Right lobe of liver (tissue), 6 donors: ENCODE results near the gene ZSCAN1. TPM values are rescaled to one million over a fixed set of nuclear protein-coding genes. Genes with fewer than 3 reads are reported as not detected.

Experiments used
- ATAC-seq, 4 donors: fragments of 200-7000 bp; cut with Tn5 transposase; one replicate each; pipeline ENCODE4 v1.9.1; 2020; ENCODE audit warnings: mild to moderate bottlenecking in 4 of 4, moderate library complexity in 4 of 4
- DNase-seq, 3 donors: peaks; one replicate each; pipeline ENCODE4 v3.0.0-alpha.2; 2020
- H3K27ac ChIP-seq, 3 donors: fragments of 200-600 bp; one replicate each; pipeline ENCODE4 v1.8.0; 2022
- H3K27me3 ChIP-seq, 2 donors: fragments of 200-600 bp; one replicate each; pipeline ENCODE4 v1.8.0; 2022
- H3K36me3 ChIP-seq, 4 donors: fragments of 200-600 bp; sonication (generic) in 1 of 4; one replicate each; pipeline versions ENCODE4 v1.5.1 to v1.8.0; 2017 to 2022; ENCODE audit warnings: control low read depth in 1 of 4
- H3K4me1 ChIP-seq, 4 donors: fragments of 200-600 bp; sonication (generic) in 1 of 4; one replicate each; pipeline versions ENCODE4 v1.5.1 to v1.8.0; 2017 to 2022; ENCODE audit warnings: control low read depth in 1 of 4
- H3K4me3 ChIP-seq, 3 donors: fragments of 200-600 bp; one replicate each; pipeline ENCODE4 v1.8.0; 2022
- H3K9me3 ChIP-seq, 4 donors: fragments of 200-600 bp; sonication (generic) in 1 of 4; one replicate each; pipeline versions ENCODE4 v1.5.1 to v1.8.0; 2017 to 2022; ENCODE audit warnings: control low read depth in 1 of 4
- CTCF ChIP-seq, 4 donors: fragments of 200-600 bp in 3 of 4; fragments of 450-650 bp in 1 of 4; IDR thresholded peaks; one replicate each; pipeline versions ENCODE4 v1.5.1 to v1.8.0; 2016 to 2022; ENCODE audit warnings: antibody characterized with exemption in 4 of 4, mild to moderate bottlenecking in 2 of 4
- POLR2A ChIP-seq: fragments of 450-650 bp; IDR thresholded peaks from one replicate; pipeline ENCODE4 v1.6.1; 2017; ENCODE audit warnings: antibody characterized with exemption, mild to moderate bottlenecking
- WGBS: methylation state at CpG from one replicate; pipeline ENCODE4 v1.1.6; 2018; ENCODE audit warnings: low coverage, low lambda C conversion rate; ENCODE audit not compliant: insufficient coverage; ENCODE audit errors: missing lambda C conversion rate; 5-methylcytosine and 5-hydroxymethylcytosine counted together
- intact Hi-C, 2 donors: fragments of 100-400 bp; cut with DNase I; formaldehyde crosslinking; loops; one replicate each; pipeline versions ENCODE4 v1.11.2 to v1.14.1; 2022
- total RNA-seq, 6 experiments: library from RNA; depleted of rRNA in 2 of 6; stranded (reverse); fragments of >200 nt in 2 of 6; fragmentation: NEBNext Ultra II Directional in 3 of 6; extraction: Animal tissue kit (Norgen Biotek cat#: 25700) in 3 of 6; gene quantifications; one replicate each; pipeline versions ENCODE4 v1.1.0 to v1.2.4, GENCODE V29; 2016 to 2023
- donor health status: DM: no; HTN: yes; CAD: no.
- donor health status: DM: no; HTN: no; CAD: no.
- donor health status: DM: no; HTN: no; CAD: no.
- donor health status: DM: no; HTN: yes; CAD: no.
- donor health status: DM: no; HTN: yes; CAD: no.

The ZSCAN1 gene
- total RNA-seq, 6 experiments from 2014 or later, result not detected

GRCh38 chr19:58097349-58097748 lies 63.5 kb downstream of the ZSCAN1 start:
- TF ChIP-seq POLR2A, result no peak
- TF ChIP-seq CTCF (IDR thresholded peaks at IDR 0.05), result no peak
- 50% methylated on average over 6 of the region's 8 CpGs for WGBS
- peaks cover 0 to 3% (median 0%) of the 10 kb centered on the region in 4 donors for H3K9me3 ChIP-seq
- H3K4me1 ChIP-seq, result no peaks in the 10 kb centered on the region
- intact Hi-C loops, result no loop called here
- H3K27ac ChIP-seq, result no peak overlapping the region
- no peaks in the 10 kb centered on the region for H3K27me3 ChIP-seq
- H3K4me3 ChIP-seq, result peak overlapping the region; percentile 80 to 96 (median 92)
- DNase-seq, result no peak
- H3K36me3 ChIP-seq, result no peaks in the 10 kb centered on the region
- no peak for ATAC-seq

DNA sequence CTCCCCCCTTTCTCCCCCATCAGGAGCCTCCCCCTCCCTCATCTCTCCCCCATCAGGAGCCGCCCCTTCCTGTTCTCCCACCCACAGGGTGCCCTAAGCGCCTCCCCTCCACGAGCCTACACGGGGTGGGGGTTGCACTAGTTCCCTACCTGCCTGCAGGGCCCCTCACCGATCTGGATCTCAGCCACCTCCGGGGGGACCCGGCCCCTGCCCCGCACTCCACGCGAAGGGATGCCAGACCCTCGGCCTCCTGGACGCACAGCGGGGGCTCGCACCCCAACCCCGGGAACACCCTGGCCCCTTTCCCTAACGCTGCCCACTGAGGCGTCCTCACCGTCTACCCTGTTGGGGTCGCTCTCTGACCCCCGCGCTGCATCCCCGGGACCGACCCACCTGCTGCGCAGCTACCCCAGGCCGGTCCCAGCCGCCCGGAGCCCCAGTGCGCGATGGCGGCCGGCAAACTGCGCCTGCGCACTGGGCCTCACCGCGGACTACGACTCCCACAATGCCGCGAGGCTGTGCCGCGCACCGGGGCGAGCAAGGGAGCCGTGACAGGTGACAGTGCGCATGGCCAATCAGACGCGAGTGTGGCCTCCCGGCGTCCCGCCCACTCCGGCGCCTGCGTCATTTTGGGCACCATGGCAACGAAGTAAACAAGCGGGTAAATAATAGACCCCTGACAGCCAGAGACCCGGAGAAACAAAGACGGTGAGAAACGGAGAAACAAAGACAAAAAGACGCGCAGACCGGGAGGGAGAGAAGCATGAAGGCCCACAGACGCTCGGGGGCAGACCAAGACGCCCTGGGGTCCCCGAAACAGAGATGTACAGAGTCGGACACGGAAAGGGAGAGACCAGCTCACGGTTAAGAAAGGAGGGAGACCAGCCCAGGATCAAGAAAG lies 64.2 kb downstream of the ZSCAN1 start, which contains the start of gene ZSCAN18:
TSS of gene ZSCAN18 (minus strand) at position 451 of the 901 bp plus-strand sequence. CDS start 7,964 bp downstream, outside the sequence.
- TF ChIP-seq POLR2A (peak; percentile 46), CTCF (IDR thresholded peaks at IDR 0.05) (no peak)
- Histone ChIP-seq H3K9me3 (peaks cover 0 to 3% (median 0%) of the 10 kb centered on the region in 4 donors), H3K36me3 (no peaks in the 10 kb centered on the region), H3K4me3 (peak within 1 kb of the TSS; percentile 80 to 96 (median 92)), H3K27ac (peak within 1 kb of the TSS; percentile 79 to 83 (median 81)), H3K27me3 (no peaks in the 10 kb centered on the region), H3K4me1 (no peaks in the 10 kb centered on the region)
- intact Hi-C loops, result no loop called here
- DNase-seq (peak; percentile 94 to 98 (median 96)), ATAC-seq (peak; percentile 98 to 100 (median 100))
- WGBS, result 3% methylated on average over 38 of the region's 67 CpGs

GRCh38 chr19:58098682-58098998 lies 64.8 kb downstream of the ZSCAN1 start:
- DNase-seq, result no peak
- TF ChIP-seq POLR2A (no peak), CTCF (IDR thresholded peaks at IDR 0.05) (no peak)
- no peaks in the 10 kb centered on the region for H3K4me1 ChIP-seq
- no peaks in the 10 kb centered on the region for H3K27me3 ChIP-seq
- WGBS, result 15% methylated on average over 2 of the region's 2 CpGs
- peak overlapping the region; percentile 80 to 96 (median 92) for H3K4me3 ChIP-seq
- peak in 1 of 4 donors; percentile 5 for ATAC-seq
- intact Hi-C loops, result no loop called here
- H3K36me3 ChIP-seq, result no peaks in the 10 kb centered on the region
- peaks cover 0 to 3% (median 0%) of the 10 kb centered on the region in 4 donors for H3K9me3 ChIP-seq
- H3K27ac ChIP-seq, result peak overlapping the region; percentile 36 to 81 (median 79)

Other genes starting within 250 kb of the ZSCAN1 start
- gene ZNF552, start 219.1 kb upstream of the ZSCAN1 start, total RNA-seq, result 1 to 10 TPM; 2.6 to 9.0 (median 4.9) TPM
- gene ZNF587B, start 203.7 kb upstream of the ZSCAN1 start, total RNA-seq, result 10 to 100 TPM in 3 of 6 experiments, 1 to 10 TPM in 3; 7.2 to 13.1 (median 10.4) TPM
- gene ZNF587, start 184.2 kb upstream of the ZSCAN1 start, total RNA-seq, result 10 to 100 TPM in 5 of 6 experiments, 1 to 10 TPM in 1; 5.2 to 20.2 (median 12.6) TPM
- gene ZNF814, start 145.0 kb upstream of the ZSCAN1 start, total RNA-seq, result 10 to 100 TPM in 3 of 6 experiments, 1 to 10 TPM in 3; 5.1 to 11.7 (median 8.7) TPM
- gene ZNF417, start 117.4 kb upstream of the ZSCAN1 start, total RNA-seq, result 10 to 100 TPM in 3 of 6 experiments, 1 to 10 TPM in 3; 4.1 to 12.6 (median 7.8) TPM
- 1 to 10 TPM; 1.0 to 3.7 (median 2.4) TPM for gene ZNF418, start 98.6 kb upstream of the ZSCAN1 start, total RNA-seq
- 1 to 10 TPM in 2 of 6 experiments, under 1 TPM in 4; 0.50 to 1.6 (median 0.75) TPM for gene ZNF256, start 86.3 kb upstream of the ZSCAN1 start, total RNA-seq
- under 1 TPM in 3 of 6 experiments, not detected in 3; 0.24 to 0.88 (median 0.39) TPM for gene C19orf18, start 59.5 kb upstream of the ZSCAN1 start, total RNA-seq
- gene ZNF606, start 31.2 kb upstream of the ZSCAN1 start, total RNA-seq, result 1 to 10 TPM; 3.1 to 7.1 (median 5.0) TPM
- gene ZNF135, start 25.3 kb downstream of the ZSCAN1 start, total RNA-seq, result under 1 TPM; 0.12 to 0.71 (median 0.32) TPM
- gene ZSCAN18, start 64.2 kb downstream of the ZSCAN1 start, total RNA-seq, result 10 to 100 TPM in 4 of 6 experiments, 1 to 10 TPM in 2; 6.3 to 17.1 (median 10.7) TPM
- gene ZNF329, start 116.8 kb downstream of the ZSCAN1 start, total RNA-seq, result 1 to 10 TPM; 2.0 to 7.2 (median 2.9) TPM
- gene ZNF274, start 149.0 kb downstream of the ZSCAN1 start, total RNA-seq, result 10 to 100 TPM; 12.7 to 18.5 (median 14.4) TPM
- 10 to 100 TPM in 3 of 6 experiments, 1 to 10 TPM in 3; 6.1 to 16.5 (median 10.7) TPM for gene ZNF544, start 194.9 kb downstream of the ZSCAN1 start, total RNA-seq
- 1 to 10 TPM; 1.0 to 2.3 (median 1.6) TPM for gene ZNF8, start 244.9 kb downstream of the ZSCAN1 start, total RNA-seq